ENCODE measurements around the gene PROSER3. TPM values are rescaled to one million over a fixed set of nuclear protein-coding genes. Genes with fewer than 3 reads are reported as not detected.

The PROSER3 gene
- total and polyA plus RNA-seq, 2 of the 13 experiments (the other 11 are each of a cell fraction or from before 2014, with no cell fraction given), result 5.1 to 5.7 TPM

GRCh38 chr19:35757749-35758608 is at the start of gene PROSER3 (continued):
- TF ChIP-seq REPIN1 (CRISPR knock-in tag; IDR thresholded peaks at IDR 0.05; ENCODE audit: borderline replicate concordance, low read depth) (peak; percentile 83; the same call in 1 of the 2 replicates), ZBTB2 (CRISPR knock-in tag; IDR thresholded peaks at IDR 0.05; ENCODE audit: low read depth) (no peak), YEATS2 (CRISPR knock-in tag; IDR thresholded peaks at IDR 0.05; ENCODE audit: borderline replicate concordance) (peak; percentile 22; the same call in 1 of the 2 replicates), ZNF326 (CRISPR knock-in tag; IDR thresholded peaks at IDR 0.05; ENCODE audit: borderline replicate concordance) (no peak), ATRX (CRISPR knock-in tag; IDR thresholded peaks at IDR 0.05; ENCODE audit: borderline replicate concordance) (no peak), SOX5 (CRISPR knock-in tag; IDR thresholded peaks at IDR 0.05; ENCODE audit: borderline replicate concordance) (0 out of 2 replicates have a peak, but pooled peaks have one; percentile 16), ZHX2 (IDR thresholded peaks at IDR 0.05; ENCODE audit: low read depth) (no peak; the same call in 1 of the 2 replicates), ZHX2 (CRISPR knock-in tag; IDR thresholded peaks at IDR 0.05; ENCODE audit: borderline replicate concordance) (no peak), PBX2 (CRISPR knock-in tag; IDR thresholded peaks at IDR 0.05) (peak; percentile 93), ZFP91 (CRISPR knock-in tag; IDR thresholded peaks at IDR 0.05; ENCODE audit: borderline replicate concordance) (peak; percentile 65; the same call in 1 of the 2 replicates), BCLAF1 (IDR thresholded peaks at IDR 0.05) (no peak), MIXL1 (CRISPR knock-in tag; IDR thresholded peaks at IDR 0.05) (no peak; the same call in 1 of the 2 replicates), BORCS8-MEF2B (CRISPR knock-in tag; IDR thresholded peaks at IDR 0.05) (no peak)

Measured in HepG2 (cell line).